ENCODE measurements around the gene ITGB4. TPM values are rescaled to one million over a fixed set of nuclear protein-coding genes. Genes with fewer than 3 reads are reported as not detected.

ITGB4 gene
- total and polyA plus RNA-seq, 9 of the 15 experiments (the other 6 are each of a cell fraction or from before 2014, with no cell fraction given) = 0.05 to 2.8 (median 0.76) TPM; not detected in 3

DNA sequence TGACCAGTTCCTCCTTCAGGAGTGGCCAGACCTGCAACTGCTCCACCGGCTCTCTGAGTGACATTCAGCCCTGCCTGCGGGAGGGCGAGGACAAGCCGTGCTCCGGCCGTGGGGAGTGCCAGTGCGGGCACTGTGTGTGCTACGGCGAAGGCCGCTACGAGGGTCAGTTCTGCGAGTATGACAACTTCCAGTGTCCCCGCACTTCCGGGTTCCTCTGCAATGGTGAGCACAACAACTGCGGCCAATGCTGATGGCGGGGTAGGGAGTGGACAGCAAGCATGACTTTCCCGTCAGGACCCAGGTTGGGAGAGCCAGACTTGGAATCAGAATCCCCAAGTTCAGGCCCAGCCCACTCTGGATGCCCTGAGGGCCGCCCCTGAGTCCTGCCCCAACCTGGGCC lies 12.2 kb downstream of the ITGB4 start:
- TF ChIP-seq THRAP3 (IDR thresholded peaks at IDR 0.05; ENCODE audit: borderline replicate concordance) (no peak), ZNF551 (CRISPR knock-in tag; IDR thresholded peaks at IDR 0.05) (no peak), NFYB (IDR thresholded peaks at IDR 0.05; ENCODE audit: extremely low read depth, insufficient read length) (no peak), ZNF384 (IDR thresholded peaks at IDR 0.05; ENCODE audit: low read depth, low read length) (no peak), KLF16 (IDR thresholded peaks at IDR 0.05) (no peak), BRD9 (IDR thresholded peaks at IDR 0.05; ENCODE audit: low read depth, partially characterized antibody) (no peak)
- TF ChIP-seq, protein P1, sequence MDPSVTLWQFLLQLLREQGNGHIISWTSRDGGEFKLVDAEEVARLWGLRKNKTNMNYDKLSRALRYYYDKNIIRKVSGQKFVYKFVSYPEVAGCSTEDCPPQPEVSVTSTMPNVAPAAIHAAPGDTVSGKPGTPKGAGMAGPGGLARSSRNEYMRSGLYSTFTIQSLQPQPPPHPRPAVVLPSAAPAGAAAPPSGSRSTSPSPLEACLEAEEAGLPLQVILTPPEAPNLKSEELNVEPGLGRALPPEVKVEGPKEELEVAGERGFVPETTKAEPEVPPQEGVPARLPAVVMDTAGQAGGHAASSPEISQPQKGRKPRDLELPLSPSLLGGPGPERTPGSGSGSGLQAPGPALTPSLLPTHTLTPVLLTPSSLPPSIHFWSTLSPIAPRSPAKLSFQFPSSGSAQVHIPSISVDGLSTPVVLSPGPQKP (CRISPR knock-in tag; IDR thresholded peaks at IDR 0.05) = no peak
- H3K4me2 ChIP-seq (ENCODE audit: insufficient read depth, low read length) = no peak overlapping the region
- no peaks in the 10 kb centered on the region for H3K36me3 ChIP-seq (ENCODE audit: control insufficient read depth, insufficient read depth, low read length)
- H4K20me1 ChIP-seq (replicated peaks; ENCODE audit: control insufficient read depth, insufficient read depth, low read length) = no peaks in the 10 kb centered on the region
- H3K27me3 ChIP-seq (ENCODE audit: control insufficient read depth in 2 of 2, insufficient read depth in 2 of 2, low read length in 2 of 2) = peaks cover 0 to 20% of the 10 kb centered on the region in 2 experiments; a peak in 3 of 5 replicates
- in situ Hi-C loops (cut with MboI) (no loop called here), intact Hi-C loops (cut with micrococcal nuclease) (no loop called here)
- ATAC-seq (no peak), FAIRE-seq (no peak), DNase-seq (ENCODE audit: extremely low read depth in 1 of 4, low spot score in 3 of 4) (no peak)
- H3K4me1 ChIP-seq (replicated peaks in 1 of 2; ENCODE audit: control insufficient read depth in 2 of 2, insufficient read depth in 2 of 2, low read length in 2 of 2) = peaks cover 0 to 49% of the 10 kb centered on the region in 2 experiments; a peak in 2 of 5 replicates
- H3K4me3 ChIP-seq = no peak overlapping the region
- WGBS (ENCODE audit: insufficient coverage, low coverage, missing lambda C conversion rate) = 56% methylated on average over 18 of the region's 18 CpGs
- H3K9me3 ChIP-seq (replicated peaks; ENCODE audit: control insufficient read depth, insufficient read depth, low read depth, low read length) = no peaks in the 10 kb centered on the region
- H2AFZ ChIP-seq (ENCODE audit: low read depth, low read length) = no peak overlapping the region
- POLR2A ChIA-PET = interaction anchor here (0.5 kb wide), 1 partner anchor 99 kb away, joined by 3 read pairs; no protein-coding TSS in a partner anchor
- no peak overlapping the region for H3K27ac ChIP-seq (ENCODE audit: extremely low read depth, low read depth, low read length)
- peak overlapping the region in 1 of 2 experiments; percentile 10; a peak in 1 of 4 replicates for H3K9ac ChIP-seq (ENCODE audit: insufficient read depth in 1 of 2, low read depth in 2 of 2, low read length in 2 of 2)
- no TSS peak for BruUV-seq (replicated peaks)
- CTCF ChIA-PET (ENCODE audit: low intra/inter-chr PET ratio) = no interaction called here
- no peaks in the 10 kb centered on the region for H3K79me2 ChIP-seq (ENCODE audit: control insufficient read depth, insufficient read depth, low read length)
- no peaks in the 10 kb centered on the region for H3K9me1 ChIP-seq (ENCODE audit: control insufficient read depth, insufficient read depth, low read length)

All from K562 (cell line).